Adrenal gland (tissue), 5 donors: ENCODE data around the gene LRRC19.

ENCODE experiments used
- POLR2A ChIP-seq, 2 donors: fragments of 450-650 bp; IDR thresholded peaks; one replicate each; pipeline ENCODE4 v1.6.1; 2017; ENCODE audit warnings: antibody characterized with exemption in 2 of 2, mild to moderate bottlenecking in 2 of 2, moderate library complexity in 1 of 2
- TF ChIP-seq, protein P1 (sequence below), 6 experiments: fragments of 450-650 bp in 4 of 6; fragments of 200-600 bp in 2 of 6; sonication (generic) in 1 of 6; IDR thresholded peaks; 1 replicate in 5 of 6; 2 replicates in 1 of 6; pipeline versions ENCODE4 v1.5.1 to v1.8.0; 2016 to 2021; ENCODE audit warnings: antibody characterized with exemption in 6 of 6, mild to moderate bottlenecking in 2 of 6, moderate library complexity in 1 of 6
- donor health status: DM: no; HTN: no; CAD: no.

DNA sequence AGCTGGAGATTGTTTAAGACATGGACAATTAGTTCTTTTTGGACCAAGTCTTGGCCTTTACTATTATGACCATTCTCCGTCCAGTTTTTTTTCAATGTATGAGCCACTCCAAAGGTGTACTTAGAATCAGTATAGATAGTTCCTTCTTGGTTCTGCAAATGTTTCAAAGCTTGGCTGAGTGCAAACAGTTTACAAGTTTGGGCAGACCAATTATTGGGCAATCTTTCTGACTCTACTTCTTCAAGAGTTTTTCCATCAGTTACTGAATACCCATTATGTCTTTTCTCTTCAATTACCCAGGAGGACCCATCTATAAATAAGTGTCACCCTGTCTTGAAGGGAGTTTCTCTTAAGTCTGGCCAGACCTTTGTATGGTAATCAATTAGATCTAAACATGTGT lies 33.8 kb downstream of the LRRC19 start:
- TF ChIP-seq, protein P1, sequence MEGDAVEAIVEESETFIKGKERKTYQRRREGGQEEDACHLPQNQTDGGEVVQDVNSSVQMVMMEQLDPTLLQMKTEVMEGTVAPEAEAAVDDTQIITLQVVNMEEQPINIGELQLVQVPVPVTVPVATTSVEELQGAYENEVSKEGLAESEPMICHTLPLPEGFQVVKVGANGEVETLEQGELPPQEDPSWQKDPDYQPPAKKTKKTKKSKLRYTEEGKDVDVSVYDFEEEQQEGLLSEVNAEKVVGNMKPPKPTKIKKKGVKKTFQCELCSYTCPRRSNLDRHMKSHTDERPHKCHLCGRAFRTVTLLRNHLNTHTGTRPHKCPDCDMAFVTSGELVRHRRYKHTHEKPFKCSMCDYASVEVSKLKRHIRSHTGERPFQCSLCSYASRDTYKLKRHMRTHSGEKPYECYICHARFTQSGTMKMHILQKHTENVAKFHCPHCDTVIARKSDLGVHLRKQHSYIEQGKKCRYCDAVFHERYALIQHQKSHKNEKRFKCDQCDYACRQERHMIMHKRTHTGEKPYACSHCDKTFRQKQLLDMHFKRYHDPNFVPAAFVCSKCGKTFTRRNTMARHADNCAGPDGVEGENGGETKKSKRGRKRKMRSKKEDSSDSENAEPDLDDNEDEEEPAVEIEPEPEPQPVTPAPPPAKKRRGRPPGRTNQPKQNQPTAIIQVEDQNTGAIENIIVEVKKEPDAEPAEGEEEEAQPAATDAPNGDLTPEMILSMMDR (IDR thresholded peaks at IDR 0.05) = no peak
- TF ChIP-seq POLR2A (IDR thresholded peaks at IDR 0.05) = no peak
